Peyer's patch (tissue), 4 donors: ENCODE measurements around the gene SS18. TPM values are rescaled to one million over a fixed set of nuclear protein-coding genes. Genes with fewer than 3 reads are reported as not detected.

Experiments used
- DNase-seq, 3 donors: peaks; one replicate each; pipeline ENCODE4 v3.0.0-alpha.2; 2017 to 2019
- H3K27ac ChIP-seq, 4 donors: fragments of 200-600 bp; sonication (generic); one replicate each; pipeline ENCODE4 v1.5.1; 2016 to 2019
- H3K27me3 ChIP-seq, 2 donors: fragments of 200-600 bp; sonication (generic); one replicate each; pipeline ENCODE4 v1.5.1; 2019
- H3K36me3 ChIP-seq, 3 donors: fragments of 200-600 bp; sonication (generic); one replicate each; pipeline ENCODE4 v1.5.1; 2016 to 2019
- H3K4me1 ChIP-seq, 4 donors: fragments of 200-600 bp; sonication (generic); one replicate each; pipeline ENCODE4 v1.5.1; 2016 to 2019
- H3K4me3 ChIP-seq, 4 donors: fragments of 200-600 bp; sonication (generic); 1 replicate in 3 of 4; 2 replicates in 1 of 4; pipeline ENCODE4 v1.5.1; 2016 to 2019; ENCODE audit warnings: mild to moderate bottlenecking in 1 of 4
- H3K9me3 ChIP-seq, 4 donors: fragments of 200-600 bp; sonication (generic); one replicate each; pipeline ENCODE4 v1.5.1; 2016 to 2019; ENCODE audit warnings: mild to moderate bottlenecking in 1 of 4
- POLR2A ChIP-seq, 2 donors: fragments of 450-650 bp; IDR thresholded peaks; one replicate each; pipeline ENCODE4 v1.5.1; 2017; ENCODE audit warnings: antibody characterized with exemption in 2 of 2, mild to moderate bottlenecking in 2 of 2, moderate library complexity in 2 of 2
- total RNA-seq, 4 donors: library from RNA; depleted of rRNA; stranded (reverse); fragments of >200 nt; gene quantifications; one replicate each; pipeline ENCODE4 v1.1.0, GENCODE V29; 2016
- TF ChIP-seq, protein P1 (sequence below), 6 experiments: fragments of 450-650 bp in 4 of 6; fragments of 200-600 bp in 2 of 6; sonication (generic) in 1 of 6; IDR thresholded peaks; one replicate each; pipeline ENCODE4 v1.5.1; 2017 to 2019; ENCODE audit warnings: antibody characterized with exemption in 6 of 6, mild to moderate bottlenecking in 3 of 6, moderate library complexity in 1 of 6

The SS18 gene
- total RNA-seq, 4 donors from 2014 or later, result 81.8 to 135 (median 93.7) TPM

- Histone ChIP-seq H3K27me3 (no peaks in the 10 kb centered on the region), H3K4me3 (no peak overlapping the region), H3K36me3 (peaks cover 0 to 68% (median 0%) of the 10 kb centered on the region in 3 donors), H3K27ac (no peak overlapping the region), H3K4me1 (no peaks in the 10 kb centered on the region), H3K9me3 (no peaks in the 10 kb centered on the region)
- TF ChIP-seq POLR2A (IDR thresholded peaks at IDR 0.05), result no peak
- TF ChIP-seq, protein P1, sequence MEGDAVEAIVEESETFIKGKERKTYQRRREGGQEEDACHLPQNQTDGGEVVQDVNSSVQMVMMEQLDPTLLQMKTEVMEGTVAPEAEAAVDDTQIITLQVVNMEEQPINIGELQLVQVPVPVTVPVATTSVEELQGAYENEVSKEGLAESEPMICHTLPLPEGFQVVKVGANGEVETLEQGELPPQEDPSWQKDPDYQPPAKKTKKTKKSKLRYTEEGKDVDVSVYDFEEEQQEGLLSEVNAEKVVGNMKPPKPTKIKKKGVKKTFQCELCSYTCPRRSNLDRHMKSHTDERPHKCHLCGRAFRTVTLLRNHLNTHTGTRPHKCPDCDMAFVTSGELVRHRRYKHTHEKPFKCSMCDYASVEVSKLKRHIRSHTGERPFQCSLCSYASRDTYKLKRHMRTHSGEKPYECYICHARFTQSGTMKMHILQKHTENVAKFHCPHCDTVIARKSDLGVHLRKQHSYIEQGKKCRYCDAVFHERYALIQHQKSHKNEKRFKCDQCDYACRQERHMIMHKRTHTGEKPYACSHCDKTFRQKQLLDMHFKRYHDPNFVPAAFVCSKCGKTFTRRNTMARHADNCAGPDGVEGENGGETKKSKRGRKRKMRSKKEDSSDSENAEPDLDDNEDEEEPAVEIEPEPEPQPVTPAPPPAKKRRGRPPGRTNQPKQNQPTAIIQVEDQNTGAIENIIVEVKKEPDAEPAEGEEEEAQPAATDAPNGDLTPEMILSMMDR (IDR thresholded peaks at IDR 0.05), result no peak
- DNase-seq, result no peak
Measured at GRCh38 chr18:26022585-26022984, 67.8 kb downstream of the SS18 start.

DNA sequence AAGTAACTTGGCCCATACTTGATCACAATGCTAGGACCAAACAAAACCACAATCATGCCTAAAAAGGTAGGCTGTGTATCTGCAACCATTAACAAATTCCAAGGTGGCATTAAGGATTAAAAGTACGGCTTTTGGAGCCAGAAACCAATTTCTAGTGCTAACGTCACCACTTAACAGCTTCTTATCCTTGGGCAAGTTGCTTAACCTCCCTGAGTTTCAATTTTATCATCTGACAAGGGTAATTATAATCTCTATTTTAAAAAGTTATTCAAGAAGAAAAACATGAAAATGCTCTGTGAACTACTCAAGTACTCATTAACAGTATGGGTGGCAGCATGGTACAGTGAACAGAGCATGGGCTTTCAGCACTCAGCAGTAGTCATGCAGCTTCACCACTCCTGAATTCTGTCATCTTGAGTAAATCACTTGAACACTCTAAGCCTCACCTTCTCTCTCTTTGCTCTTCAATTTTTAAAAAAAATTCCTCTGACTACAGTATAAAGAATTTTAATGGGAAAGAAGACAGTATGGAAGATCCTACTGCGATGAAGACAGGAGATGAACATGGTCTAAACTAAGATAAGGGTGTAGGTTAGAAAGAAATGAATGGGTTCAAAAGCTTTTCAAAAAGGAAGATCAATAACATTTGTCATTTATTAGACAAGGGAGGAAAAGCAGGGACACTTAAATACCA, 69.2 kb downstream of the SS18 start:
- H3K4me3 ChIP-seq, result no peak overlapping the region
- TF ChIP-seq, protein P1 (IDR thresholded peaks at IDR 0.05), result no peak
- no peak for TF ChIP-seq POLR2A (IDR thresholded peaks at IDR 0.05)
- peaks cover 0 to 68% (median 0%) of the 10 kb centered on the region in 3 donors for H3K36me3 ChIP-seq
- no peak for DNase-seq
- H3K27ac ChIP-seq, result no peak overlapping the region
- no peaks in the 10 kb centered on the region for H3K4me1 ChIP-seq
- H3K9me3 ChIP-seq, result no peaks in the 10 kb centered on the region
- no peaks in the 10 kb centered on the region for H3K27me3 ChIP-seq

- H3K36me3 ChIP-seq, result peaks cover 0 to 62% (median 0%) of the 10 kb centered on the region in 3 donors
- no peak for DNase-seq
Measured at GRCh38 chr18:26017929-26018328, 72.5 kb downstream of the SS18 start.

DNA sequence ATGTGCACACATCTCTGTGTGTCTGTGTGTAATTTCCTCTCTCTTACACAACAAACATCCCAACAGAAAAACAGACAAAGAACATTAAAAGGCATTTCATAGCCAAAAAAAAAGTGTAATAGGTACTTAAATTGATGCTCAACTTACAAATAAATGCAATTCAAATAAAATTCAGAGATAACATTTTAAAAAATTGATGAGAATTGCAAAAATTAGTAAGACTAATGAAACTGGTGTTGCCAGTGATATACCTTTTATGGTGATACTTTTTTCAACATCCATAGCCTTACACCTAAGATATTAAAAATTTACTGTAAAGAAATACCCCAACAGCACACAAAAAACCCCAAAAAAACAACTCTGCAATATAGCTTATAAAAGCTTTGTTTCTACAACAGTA, 76.0 kb downstream of the SS18 start:
- DNase-seq, result no peak
- no peaks in the 10 kb centered on the region for H3K9me3 ChIP-seq
- H3K27me3 ChIP-seq, result no peaks in the 10 kb centered on the region
- H3K36me3 ChIP-seq, result peaks cover 0 to 37% (median 0%) of the 10 kb centered on the region in 3 donors
- H3K4me3 ChIP-seq, result no peak overlapping the region
- H3K27ac ChIP-seq, result no peak overlapping the region
- H3K4me1 ChIP-seq, result no peaks in the 10 kb centered on the region
- TF ChIP-seq, protein P1 (IDR thresholded peaks at IDR 0.05), result no peak
- TF ChIP-seq POLR2A (IDR thresholded peaks at IDR 0.05), result no peak

More at GRCh38 chr18:26017929-26018328, 72.5 kb downstream of the SS18 start:
- Histone ChIP-seq H3K27ac (no peak overlapping the region), H3K4me3 (no peak overlapping the region), H3K9me3 (no peaks in the 10 kb centered on the region), H3K4me1 (no peaks in the 10 kb centered on the region), H3K27me3 (no peaks in the 10 kb centered on the region)
- TF ChIP-seq, protein P1 (IDR thresholded peaks at IDR 0.05), result peak in 1 of 6 experiments; percentile 12
- TF ChIP-seq POLR2A (IDR thresholded peaks at IDR 0.05), result no peak

- no peak for TF ChIP-seq POLR2A (IDR thresholded peaks at IDR 0.05)
- TF ChIP-seq, protein P1 (IDR thresholded peaks at IDR 0.05), result no peak
- Histone ChIP-seq H3K27me3 (no peaks in the 10 kb centered on the region), H3K27ac (no peak overlapping the region), H3K4me1 (no peaks in the 10 kb centered on the region), H3K36me3 (peaks cover 0 to 2% (median 0%) of the 10 kb centered on the region in 3 donors), H3K4me3 (no peak overlapping the region), H3K9me3 (no peaks in the 10 kb centered on the region)
- no peak for DNase-seq
Measured at GRCh38 chr18:26008619-26009018, 81.8 kb downstream of the SS18 start.
